OCI-M1 (cell line): ENCODE measurements around the gene UBR1.
A peak's percentile ranks its signal among the peaks of the same experiment; 100 is the strongest.

Experiments
- DNase-seq: peaks from one replicate; lab custom pipeline; 2025; lab: John Stamatoyannopoulos, UW

Gene UBR1

DNA sequence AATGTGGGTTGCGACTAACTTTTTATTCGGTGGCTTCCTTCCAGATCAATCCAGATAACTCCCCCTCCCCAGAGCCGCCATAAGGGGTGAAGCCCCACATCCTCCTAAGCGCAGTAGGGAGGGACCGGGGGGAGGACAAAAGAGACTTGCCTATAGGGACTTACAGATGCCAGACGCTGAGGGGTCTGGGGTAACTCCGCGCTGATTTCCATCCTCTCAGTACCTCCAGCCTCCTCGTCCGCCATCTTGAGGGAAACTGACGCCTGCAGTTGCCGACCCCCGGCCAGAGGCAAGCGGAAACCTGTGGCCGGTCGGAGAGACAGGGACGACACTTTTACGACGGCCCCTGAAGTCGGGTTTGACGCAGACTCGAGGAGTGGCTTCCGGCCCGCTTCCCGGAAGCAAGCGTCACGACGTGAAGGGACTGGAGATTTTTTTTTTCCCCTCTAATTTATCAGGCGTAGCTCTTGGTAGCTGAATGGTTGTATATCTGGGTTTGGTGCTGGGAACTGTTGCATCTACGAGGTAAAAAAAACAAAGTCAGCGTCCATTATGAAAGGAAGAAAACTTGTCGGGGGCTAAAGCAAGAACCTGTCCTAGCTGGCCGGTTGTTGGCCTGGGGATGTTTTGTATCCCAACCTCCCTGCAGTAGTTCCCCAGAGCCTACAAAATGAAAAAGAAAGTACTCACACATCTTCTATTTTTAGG, at the start of gene UBR1:
TSS of gene UBR1 (minus strand) at position 261 of the 708 bp plus-strand sequence. CDS start at position 245, 16 bp downstream.
- peak; percentile 96 for DNase-seq

DNA sequence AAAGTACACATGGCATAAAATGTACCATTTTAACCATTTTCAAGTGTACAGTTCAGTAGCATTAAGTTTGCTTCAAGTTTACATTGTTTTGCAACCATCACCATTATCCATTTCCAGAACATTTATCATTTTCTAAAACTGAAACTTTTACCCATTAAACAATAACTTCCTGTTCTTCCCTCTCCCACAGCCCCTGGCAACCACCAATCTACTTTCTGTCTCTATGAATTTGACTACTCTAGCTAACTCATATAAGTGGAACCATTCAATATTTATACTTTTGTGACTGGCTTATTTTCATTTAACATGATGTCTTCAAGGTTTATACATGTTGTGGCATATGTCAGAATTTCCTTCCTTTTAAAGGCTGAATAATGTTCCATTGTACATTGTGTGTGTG, 47.4 kb upstream of the UBR1 start:
- DNase-seq: no peak

DNA sequence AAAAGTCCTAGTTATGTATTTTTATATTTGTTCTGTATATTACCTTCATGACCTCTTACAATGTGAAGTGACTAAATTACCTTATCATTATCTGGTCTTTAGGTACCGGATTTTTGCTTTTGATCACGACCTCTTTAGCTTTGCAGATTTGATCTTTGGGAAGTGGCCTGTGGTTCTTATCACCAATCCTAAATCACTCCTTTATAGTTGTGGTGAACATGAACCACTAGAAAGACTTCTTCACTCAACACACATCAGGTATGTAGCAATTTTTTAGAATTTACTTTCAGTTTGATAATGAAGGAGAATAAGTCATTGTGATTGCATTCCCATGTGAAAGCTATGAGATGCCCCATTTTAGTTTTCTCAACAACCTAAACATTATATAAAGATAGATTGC, 45.9 kb upstream of the UBR1 start:
- peak; percentile 48 for DNase-seq

DNA sequence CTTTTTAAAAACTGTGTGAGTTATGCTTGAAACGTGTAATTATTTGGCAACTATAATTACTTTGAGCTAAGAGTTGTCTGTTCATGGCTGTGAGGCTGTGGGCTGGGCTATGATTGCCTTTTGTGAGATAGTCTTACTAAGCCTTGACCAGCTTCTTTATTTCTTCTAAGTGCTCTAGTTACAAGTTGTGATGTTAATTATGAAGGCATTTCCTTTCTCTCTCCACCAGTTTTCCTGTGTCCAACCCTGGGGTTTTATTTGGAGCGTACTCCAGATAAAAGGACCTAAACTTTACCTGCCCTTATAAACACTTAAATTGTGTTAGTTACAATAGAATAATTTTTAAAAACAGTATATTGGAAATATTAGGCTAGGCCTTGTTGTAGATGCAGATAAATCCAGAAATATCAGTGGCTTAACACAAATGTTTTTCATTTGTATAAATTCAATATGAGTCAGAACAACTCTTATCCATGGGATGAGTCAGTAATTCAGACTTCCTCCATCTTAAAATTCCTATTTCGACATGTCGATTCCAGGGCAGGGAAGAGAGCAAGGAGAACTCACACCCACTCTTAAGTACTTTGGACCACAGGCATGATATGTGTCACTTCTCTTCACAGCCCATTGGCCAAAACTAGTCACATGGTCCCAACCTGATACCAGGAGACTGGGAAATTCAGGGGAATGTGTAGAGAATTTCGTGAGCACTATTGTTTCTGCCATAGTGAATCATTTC, 44.5 kb upstream of the UBR1 start:
- no peak for DNase-seq

DNA sequence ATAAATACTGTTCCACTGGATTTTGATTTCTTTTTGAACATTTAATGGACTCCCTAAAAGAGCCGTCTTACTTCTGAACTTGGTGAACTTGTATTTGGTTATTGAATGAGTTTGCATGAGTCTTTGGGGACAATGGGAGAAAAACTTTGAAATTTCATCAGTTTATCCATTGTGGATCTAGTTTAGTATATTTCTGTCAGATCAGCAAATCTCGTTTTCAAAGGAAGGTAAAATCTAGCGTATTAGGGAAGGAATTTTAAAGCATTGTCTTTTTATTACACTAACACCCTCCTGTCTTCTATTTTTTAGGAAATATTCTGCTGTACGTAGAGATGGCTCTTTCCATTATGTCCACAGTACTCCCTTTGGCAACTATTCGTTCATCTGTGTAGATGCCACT, 40.3 kb upstream of the UBR1 start:
- DNase-seq: no peak

DNA sequence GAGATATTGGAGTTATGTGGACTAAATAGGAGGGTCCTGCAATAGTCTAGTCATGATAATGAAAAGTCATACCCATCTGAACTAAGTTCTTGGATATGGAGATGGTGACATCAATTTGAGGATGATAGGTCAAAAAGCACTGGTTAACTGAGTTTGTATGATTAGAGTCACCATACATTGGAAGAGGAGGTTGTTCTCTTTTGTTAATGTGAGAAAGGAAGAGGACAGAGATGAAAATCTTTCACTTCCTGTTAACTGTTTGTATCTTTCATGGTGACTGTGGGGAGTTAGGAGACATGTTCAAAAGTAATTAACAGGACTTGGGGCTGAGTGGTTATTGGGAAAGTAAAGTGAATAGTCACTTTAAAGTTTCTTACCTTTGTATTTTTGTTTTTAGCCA, 38.7 kb upstream of the UBR1 start:
- peak; percentile 58 for DNase-seq

DNA sequence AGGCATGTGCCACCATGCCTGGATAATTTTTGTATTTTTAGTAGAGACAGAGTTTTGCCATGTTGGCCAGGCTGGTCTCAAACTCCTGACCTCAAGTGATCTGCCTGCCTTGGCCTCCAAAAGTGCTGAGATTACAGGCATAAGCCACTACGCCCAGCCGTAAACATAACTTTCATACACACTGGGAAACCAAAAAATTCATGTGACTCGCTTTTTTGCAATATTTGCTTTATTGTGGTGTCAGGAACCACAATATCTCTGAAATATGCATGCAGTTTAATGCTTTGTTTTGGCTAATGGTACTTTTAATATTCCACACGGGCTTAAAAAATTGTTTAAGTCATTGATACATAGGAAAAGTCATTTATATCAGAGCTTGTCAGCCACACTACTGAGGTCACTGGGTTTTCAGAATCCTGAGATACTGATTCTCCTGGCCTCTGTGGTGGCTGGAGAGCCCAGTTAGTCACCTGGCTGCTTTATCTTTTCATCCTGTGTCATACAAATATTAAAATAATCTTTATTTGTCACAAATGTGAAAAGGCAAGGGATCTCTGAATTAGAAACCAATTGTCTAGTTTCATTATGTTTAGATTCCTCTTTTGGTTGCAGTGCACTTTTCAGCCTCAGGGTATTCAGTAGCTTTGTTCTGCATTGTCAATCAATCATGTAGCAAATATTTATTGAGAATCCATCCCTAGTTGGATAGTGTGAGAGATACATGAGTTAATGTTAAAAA, 37.5 kb upstream of the UBR1 start:
- no peak for DNase-seq

DNA sequence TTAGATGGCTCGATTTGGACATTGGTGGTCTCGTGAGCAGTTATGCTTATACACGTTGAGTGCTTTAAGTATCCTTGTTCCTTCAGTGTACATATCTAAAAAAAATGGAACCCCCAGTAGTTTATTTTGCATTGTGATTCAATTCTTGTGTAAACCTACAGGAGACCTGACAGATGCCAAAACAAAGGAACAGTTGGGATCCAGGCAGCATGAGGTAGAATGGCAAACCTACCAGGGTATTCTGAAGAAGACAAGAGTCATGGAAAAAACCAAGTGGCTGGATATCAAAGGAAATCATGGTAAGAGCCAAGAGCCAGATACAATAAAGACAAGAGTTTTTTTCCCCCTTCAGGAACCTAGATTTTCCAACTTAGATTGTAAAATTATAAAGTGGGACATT, 29.5 kb upstream of the UBR1 start:
- DNase-seq: no peak

DNA sequence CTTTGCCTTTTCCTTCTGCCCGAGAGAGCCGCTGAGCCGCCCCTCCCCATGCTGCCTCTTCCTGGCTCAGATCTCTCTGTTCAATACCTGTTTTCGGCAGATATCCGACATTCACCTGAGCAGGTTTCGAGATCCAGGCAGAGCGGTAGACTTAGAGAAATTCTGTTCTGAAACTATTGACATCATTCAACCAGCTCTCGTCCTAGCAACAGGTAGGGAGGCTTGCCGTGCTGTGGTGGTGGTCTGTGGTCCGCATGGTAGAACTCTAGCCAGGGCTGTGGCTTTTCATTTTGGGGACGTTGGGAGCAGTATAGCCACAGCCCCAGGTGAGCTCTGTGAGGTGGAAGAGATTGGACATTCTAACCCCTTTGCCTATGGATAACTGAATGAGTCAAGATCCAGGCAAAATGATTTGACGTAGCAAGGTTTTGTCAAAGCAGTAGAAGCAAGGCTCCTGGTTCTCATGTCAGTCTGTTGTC, 28.4 kb upstream of the UBR1 start:
- no peak for DNase-seq

DNA sequence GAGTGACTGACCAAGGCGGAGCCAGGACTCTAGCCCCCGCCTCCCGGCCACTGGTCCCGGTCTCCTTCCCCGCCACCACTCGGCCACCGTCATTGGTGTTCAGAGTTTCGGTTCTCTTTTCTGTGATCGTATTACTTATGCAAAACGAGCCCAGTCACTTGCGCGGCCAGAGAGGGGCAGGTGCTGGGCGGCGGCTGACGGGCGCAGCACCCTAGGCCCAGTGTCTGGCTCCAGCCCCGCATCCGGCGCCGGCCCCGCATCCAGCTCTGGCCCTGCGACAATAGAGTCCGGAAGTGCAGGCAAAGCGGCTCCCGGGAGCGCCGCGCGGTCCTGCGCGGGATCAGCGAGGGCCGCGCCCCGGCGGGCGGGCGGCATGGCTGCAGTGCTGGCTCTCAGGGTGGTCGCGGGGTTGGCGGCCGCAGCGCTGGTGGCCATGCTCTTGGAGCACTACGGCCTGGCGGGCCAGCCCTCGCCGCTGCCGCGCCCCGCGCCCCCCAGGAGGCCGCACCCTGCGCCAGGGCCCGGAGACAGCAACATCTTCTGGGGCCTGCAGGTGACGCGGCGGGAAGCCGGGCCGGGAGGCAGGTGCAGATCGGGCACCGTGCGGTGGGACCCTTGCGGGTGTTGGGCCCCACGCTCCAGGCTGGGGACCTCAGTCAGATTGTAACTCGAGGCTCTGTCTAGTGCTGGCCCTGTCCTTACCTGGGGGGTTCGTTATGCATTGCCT, 27.8 kb upstream of the UBR1 start, which contains the start of gene TMEM62:
TSS of gene TMEM62 (plus strand) at position 157 of the 727 bp plus-strand sequence. CDS start at position 374, 217 bp downstream.
- DNase-seq: peak; percentile 90

DNA sequence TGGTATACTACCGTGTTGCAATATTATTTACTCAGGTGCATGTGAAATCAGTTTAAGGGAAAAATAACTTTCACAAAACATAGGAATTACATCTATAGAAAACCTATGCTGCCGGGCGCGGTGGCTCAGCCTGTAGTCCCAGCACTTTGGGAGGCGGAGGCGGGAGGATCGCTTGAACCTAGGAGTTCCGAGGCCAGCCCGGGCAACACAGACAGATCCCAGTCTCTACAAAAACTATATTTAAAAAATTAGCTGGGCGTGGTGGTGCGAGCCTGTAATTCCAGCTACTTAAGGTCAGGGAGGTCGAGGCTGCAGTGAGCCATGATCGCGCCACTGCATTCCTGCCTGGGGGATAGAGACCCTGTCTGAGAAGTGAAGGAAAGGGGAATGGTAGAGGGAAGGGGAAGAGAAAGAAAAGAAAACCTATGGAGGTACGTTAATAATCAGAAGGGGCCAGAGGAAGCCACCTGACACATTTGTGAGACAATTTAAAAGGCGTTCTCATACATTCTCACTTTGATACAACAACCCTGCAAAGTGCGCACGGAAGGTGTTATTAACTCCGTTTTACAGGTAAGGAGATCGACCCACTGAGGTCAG, 27.1 kb upstream of the UBR1 start:
- no peak for DNase-seq

DNA sequence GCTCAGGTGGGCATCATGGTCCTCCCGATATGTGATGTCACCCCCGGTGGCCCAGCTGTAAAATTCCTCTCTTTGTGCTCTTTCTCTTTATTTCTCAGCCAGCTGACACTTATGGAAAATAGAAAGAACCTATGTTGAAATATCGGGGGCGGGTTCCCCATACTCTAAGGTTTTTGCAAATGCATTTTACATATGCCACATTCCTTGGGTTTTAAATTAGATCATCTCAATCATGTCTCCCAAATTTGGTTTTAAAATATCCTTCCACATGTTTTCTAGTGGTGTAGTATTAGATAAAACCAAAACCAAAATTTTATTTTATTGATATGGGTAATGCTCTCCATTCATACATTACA, 23.1 kb upstream of the UBR1 start:
- DNase-seq: no peak

DNA sequence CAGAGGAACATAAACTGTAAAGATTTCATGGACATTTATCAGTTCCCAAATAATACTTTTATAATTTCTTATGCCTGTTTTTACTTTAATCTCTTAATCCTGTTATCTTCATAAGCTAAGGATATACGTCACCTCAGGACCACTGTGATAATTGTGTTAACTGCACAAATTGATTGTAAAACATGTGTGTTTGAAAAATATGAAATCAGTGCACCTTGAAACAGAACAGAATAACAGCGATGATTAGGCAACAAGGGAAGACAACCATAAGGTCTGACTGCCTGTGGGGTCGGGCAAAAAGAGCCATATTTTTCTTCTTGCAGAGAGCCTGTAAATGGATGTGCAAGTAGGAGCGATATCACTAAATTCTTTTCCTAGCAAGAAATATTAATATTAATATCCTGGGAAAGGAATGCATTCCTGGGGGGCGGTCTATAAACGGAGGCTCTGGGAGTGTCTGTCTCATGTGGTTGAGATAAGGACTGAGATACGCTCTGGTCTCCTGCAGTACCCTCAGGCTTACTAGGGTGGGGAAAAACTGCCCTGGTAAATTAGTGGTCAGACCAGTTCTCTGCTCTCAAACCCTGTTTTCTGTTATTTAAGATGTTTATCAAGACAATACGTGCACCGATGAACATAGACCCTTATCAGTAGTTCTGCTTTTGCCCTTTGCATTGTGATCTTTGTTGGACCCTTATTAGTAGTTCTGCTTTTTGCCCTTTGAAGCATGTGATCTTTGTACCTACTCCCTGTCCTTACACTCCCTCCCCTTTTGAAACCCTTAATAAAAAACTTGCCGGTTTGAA, 22.5 kb upstream of the UBR1 start:
- peak; percentile 36 for DNase-seq

DNA sequence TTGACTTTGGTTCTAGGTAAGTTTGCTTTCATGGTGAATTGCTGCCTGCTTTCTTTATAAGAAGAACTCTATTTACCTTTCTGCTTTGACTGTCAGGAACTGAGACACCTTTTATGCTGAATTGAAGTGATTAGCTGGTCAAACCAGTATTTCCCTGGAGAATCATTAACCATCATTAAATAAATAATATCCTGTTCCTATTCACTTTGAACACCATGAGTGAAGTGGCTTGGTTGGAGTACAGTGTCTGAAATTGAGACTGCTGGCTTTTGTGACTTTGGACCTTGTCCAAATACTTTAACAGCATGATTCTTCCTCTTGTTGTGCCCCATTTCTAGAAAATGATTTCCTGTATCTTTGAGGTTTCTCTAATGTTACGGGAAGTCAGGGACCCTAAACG, 21.9 kb upstream of the UBR1 start:
- no peak for DNase-seq

DNA sequence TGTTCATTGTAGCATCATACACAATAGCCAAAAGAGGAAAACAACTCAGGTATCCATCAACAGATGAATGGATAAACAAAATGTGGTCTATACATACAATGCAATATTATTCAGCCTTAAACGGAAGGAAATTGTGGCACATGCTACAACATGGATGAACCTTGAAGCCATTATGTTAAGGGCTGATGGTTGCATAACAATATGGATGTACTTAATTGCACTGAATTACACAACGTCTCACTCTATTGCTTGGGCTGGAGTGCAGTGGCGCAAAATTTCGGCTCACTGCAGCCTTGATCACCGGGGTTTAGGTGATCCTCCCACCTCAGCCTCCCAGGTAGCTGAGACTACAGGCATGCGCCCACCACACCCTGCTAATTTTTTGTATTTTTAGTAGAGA, 20.5 kb upstream of the UBR1 start:
- DNase-seq: no peak

DNA sequence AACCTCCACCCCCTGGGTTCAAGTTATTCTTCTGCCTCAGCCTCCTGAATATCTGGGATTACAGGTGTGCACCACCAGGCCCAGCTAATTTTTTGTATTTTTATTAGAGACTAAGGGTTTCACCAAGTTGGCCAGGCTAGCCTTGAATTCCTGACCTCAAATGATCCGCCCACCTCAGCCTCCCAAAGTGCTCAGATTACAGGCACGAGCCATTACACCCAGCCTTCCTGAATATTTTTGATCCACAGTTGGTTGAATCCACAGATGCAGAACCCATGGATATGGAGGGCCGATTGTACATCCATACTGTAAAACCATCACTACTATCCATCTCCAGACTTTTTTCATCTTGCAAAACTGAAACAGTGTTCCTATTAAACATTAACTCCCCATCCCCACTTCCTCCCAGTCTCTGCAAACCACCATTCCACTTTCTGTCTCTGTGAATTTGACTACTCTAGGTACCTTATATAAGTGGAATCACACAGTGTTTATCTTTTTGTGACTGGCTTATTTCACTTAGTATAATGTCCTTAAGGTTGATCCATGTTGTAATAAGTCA, 19.3 kb upstream of the UBR1 start:
- DNase-seq: no peak

DNA sequence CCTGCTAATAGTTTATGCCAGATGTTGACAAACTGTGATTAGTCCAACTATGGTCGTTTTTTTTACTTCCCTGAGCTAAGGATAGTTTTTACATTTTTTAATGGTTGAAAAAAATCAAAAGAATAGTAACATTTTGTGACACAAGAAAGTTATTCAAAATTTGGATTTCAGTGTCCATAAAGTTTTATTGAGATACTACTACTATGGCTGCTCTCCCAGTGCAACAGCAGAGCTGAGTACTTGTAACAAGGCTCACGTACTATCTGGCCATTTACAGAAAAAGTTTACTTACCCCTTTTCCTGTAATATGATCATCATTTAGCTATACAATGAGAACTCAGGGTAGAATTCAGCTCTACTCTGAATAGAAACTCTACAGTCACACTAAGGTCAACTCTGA, 16.0 kb upstream of the UBR1 start:
- no peak for DNase-seq

DNA sequence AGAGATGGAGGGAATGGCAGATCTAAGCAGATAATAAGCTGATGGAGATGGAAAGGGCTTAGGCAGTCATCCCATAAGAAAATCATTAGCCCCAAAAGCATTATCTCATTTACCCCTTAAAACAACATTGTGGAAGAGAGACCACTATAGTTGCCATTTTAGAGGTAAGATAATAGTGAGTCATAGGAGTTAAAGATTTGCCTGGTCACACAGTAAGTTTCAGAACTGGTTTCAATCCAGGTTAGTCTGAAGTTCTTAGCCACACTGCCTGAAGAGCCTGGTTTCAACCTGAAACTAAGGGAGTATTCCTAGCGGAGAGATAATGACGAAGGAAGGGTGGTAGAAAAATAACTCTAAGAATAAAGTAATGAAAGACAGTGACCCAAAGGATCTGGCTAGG, 13.0 kb upstream of the UBR1 start:
- no peak for DNase-seq

DNA sequence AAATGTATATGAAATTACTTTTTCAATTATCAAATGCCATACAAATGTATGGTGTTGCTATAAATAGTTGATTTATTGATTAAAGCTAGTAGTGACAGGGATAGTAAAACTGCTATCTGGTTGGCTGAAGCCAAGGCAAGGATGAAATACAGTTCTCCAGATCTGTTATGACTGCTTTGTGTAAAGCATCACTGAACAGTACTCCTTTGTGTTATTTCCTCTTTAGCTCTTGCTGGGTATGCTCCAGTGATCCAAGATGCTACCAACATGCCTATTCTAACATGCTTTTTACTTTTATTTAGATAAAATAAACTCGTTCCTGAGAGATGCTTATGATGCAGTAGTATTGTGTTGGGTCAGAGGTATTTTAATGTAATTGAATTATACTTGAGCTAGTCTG, 12.4 kb upstream of the UBR1 start:
- no peak for DNase-seq

DNA sequence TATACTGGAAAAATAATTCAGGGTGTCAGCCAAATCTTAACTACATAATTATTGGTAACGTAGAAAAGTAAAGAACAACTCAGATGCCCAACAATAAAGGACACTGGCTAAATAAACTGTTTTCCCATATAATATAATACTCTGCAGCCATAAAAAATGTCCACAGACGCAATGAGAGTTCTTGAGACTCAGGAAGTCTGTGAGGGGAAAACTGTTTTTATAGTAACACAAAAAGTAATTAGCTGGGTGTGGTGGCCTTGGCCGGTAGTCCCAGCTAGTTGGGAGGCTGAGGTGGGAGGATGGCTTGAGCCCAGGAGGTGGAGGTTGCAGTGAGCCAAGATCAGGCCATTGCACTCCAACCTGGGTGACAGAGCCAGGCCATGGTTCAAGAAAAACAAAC, 5.5 kb upstream of the UBR1 start:
- no peak for DNase-seq

DNA sequence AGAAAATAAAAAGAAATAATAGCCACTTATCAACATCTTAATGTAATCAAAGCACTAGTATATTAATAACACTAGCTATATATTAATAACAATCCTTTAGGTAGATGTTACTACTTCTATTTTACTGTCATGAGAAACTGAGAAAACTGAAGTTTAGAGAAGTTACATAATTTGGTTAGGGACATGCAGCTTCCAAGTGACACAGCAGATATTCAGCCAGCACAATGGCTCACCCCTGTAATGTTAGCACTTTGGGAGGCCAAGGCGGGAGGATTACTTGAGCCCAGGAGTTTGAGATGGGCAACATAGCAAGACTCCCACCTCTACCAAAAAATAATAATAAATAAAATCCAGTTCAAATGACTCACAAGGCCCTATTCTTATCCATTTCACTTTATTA, 1.9 kb upstream of the UBR1 start:
- DNase-seq: peak; percentile 33
